GM21529 (cell line): ENCODE data around the gene CLIC6.

Experiments used
- ATAC-seq: cut with Tn5 transposase; IDR thresholded peaks from one replicate; pipeline ENCODE4 v1.9.1; 2021; ENCODE audit not compliant: unreplicated experiment

Gene CLIC6

DNA sequence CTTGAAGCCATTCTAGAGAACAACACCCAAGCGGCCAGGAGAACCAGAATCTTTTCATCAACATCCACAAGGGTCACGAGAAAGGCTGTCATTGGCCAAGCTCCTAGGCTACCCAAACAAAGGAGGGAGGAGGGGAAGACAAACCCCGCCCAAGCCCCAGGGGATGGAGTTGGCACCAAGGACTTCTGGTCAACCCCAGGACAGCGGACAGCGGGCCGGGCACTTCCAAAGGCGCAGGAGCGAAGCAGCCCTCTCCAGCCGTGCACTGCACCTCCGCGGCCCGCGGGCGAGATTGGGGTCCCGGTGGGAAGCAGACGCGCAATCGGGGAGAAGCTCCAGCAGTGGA, at the start of gene CLIC6:
TSS of gene CLIC6 (plus strand) at position 192 of the 346 bp plus-strand sequence. CDS start 395 bp downstream, outside the sequence.
- ATAC-seq, result no peak

DNA sequence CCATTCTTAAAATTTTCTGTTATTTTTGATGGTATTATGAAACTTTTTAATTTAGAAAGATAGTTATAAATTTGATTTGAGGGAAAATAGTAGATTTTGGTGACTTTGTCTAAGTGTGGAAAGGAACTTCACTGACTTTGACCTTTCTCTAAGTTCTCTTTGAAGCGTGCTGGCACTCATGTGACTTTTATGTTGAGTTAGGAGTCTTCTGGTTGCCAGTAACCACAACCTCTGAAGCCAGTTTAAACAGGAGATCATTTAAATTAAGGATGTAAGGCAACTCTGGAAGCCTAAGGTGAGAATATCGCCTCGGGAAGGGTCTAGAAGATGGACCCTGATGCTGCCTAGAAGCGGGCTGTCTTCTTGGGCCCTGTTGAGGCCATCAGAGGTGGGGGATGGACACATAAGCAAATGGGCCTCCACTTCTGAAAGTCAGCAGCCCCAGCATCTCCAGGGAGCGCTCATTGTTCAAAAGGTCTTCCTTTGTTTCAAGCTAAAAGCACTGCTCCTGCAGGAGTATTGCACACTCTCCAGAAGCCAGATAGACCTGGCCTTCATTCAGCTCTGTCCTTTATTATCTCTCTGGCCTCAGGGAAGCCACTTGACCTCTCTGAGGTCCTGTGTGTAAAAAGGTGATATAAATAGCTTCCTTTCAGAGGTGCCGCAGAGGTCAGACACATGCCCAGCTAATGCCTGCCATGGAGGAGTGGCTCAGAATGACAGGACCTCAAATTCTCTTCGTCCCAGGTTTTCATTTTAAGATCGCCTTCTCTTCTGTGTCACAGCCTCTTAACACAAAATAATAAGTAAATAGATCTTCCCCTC, 48.7 kb upstream of the CLIC6 start:
- ATAC-seq, result no peak

DNA sequence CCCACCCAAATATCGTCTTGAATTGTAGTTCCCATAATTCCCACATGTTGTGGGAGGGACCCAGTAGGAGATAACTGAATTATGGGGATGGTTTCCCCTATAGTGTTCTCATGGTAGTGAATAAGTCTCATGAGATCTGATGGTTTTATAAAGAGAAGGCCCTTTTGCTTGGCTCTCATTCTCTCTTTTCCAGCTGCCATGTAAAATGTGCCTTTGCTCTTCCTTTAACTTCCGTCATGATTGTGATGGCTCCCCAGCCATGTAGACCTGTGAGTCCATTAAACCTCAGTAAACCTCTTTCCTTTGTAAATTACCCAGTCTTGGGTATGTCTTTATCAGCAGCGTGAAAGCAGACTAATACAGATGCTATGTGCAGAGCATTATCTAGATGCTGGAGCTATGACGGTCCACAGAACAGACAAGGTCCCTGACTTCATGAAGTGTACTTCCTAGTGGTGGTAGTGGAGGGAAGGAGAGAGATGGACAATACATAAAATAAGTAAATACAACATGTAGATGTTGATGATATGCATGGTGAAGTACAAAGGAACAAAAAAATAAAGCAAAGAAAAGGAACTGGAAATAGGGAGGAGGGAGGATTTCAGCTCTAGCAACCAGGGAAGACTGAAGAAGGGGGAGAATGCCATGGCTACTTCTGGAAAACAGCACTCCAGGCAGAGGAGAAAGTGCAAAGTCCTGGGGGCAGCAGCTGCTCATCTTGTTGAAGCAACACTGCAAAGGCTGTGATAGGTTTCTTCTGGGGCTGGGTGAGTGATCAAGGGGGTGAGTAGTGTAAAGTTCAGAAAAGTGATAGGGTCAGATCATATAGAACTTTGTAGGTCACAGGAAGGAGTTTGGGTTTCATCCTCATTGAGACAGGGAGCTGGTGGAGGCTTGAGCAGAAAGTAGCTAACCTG, 47.1 kb upstream of the CLIC6 start:
- ATAC-seq, result no peak

- ATAC-seq, result no peak
Measured at GRCh38 chr21:34623516-34623915, 45.3 kb upstream of the CLIC6 start.

- no peak for ATAC-seq
Measured at GRCh38 chr21:34625030-34625593, 43.7 kb upstream of the CLIC6 start.

DNA sequence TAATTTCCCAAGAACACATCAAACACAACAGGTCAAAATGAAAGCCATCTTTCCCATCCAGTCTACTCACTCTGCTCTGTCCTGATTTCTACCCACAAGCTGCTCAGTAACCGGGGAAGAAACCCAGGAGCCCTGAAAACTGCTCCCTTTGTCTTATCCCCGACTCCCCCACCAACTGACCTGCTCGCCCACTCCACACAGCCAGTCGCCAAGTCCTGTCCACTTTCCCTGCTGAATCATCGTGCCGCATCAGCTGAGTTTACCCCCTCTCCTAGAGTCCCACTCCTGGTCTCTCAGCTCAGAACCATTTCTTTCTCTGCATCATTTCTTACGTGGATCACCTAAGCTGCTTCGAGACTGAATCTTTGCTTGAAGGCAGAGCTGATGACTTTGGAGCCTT, 42.7 kb upstream of the CLIC6 start:
- ATAC-seq, result no peak

DNA sequence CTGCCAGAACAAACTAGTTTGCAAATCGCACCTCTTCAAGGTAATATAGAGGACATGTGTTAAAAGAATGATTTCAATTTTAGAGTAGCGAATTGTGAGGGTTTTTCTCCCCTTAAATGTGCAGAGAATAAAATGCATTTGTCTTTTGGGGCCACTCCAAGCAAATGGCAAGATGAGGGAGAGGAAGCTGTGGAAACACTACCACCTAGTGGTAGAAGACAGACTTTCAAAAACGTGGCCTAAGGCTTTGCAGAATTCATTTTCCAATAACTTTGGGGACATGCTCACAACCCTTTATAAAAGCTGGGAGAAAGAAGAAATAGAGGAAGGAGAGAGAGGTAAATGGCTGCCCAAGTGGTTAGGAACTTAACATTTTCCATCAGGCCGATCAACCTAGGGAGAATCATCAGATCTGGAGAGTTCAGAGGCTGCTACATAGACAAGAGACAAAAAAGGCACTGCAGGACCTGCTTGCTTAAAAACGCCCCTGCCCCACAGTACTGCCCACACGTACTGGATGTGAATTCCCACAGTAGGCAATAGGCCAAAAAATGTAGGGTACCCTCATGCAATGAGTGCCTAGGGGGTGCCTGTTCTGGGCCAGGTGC, 38.2 kb upstream of the CLIC6 start:
- ATAC-seq, result no peak

DNA sequence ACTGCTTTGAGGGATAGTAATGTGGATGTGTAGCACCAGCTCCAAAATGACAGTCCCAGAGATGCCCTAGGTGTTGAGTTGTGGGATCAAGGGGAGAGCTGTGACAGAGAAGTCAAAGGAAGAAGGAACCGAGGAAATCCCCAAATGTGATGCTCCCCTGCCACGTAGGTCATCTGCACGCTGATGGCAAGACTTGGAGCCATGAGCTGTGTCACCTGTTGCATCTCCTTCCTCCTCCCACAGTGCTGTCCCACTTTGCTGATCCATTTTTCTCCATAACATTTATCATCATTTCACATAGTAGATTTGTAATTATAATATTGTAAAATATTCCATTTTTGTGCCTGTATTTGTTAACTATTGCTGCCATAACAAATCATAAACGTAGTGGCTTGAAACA, 36.3 kb upstream of the CLIC6 start:
- no peak for ATAC-seq

GRCh38 chr21:34635307-34635706, 33.5 kb upstream of the CLIC6 start:
- no peak for ATAC-seq

- no peak for ATAC-seq
Measured at GRCh38 chr21:34636961-34637360, 31.8 kb upstream of the CLIC6 start.

- no peak for ATAC-seq
Measured at GRCh38 chr21:34639250-34639649, 29.5 kb upstream of the CLIC6 start.

GRCh38 chr21:34639882-34640788, 28.7 kb upstream of the CLIC6 start:
- peak; percentile 46 for ATAC-seq

DNA sequence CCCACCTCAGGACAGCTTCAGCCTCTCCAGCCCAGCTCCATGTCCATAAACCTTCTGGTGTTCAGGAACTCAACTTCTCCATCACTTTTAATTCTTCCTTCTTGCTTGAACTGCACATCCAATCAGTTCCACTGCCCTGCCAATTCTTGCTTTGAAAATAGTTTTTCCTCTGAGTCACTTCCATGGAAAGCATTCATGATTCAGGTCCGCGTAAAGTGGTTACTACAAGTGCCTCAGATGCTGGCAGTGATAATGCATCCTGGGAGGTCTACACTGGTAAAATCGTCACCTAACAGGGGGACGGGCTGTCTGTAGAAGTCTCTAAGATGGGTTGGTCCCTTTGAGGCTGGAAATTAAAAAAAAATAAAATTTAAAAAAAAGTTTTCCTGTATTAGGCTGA, 27.9 kb upstream of the CLIC6 start:
- no peak for ATAC-seq

GRCh38 chr21:34642211-34643075, 26.4 kb upstream of the CLIC6 start:
- peak; percentile 62 for ATAC-seq

DNA sequence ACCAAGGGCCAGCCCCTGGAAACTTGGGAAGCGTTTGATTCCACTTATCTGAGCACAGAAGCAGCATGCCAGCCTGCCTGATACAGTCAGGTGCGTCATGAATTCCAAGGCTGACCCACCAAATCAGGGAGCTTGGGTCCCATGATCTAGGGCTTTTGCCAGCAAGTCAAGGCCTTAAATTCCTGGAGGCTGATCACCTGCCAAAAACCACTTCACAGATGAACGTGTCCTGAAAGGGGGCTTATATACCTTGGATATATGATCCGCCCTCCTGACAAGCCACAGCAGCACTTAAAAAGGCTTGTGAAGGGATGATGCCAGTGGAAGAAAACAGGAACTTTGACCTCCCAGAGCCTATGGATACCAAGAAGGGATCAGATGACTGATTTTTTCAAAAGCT, 24.0 kb upstream of the CLIC6 start:
- no peak for ATAC-seq

DNA sequence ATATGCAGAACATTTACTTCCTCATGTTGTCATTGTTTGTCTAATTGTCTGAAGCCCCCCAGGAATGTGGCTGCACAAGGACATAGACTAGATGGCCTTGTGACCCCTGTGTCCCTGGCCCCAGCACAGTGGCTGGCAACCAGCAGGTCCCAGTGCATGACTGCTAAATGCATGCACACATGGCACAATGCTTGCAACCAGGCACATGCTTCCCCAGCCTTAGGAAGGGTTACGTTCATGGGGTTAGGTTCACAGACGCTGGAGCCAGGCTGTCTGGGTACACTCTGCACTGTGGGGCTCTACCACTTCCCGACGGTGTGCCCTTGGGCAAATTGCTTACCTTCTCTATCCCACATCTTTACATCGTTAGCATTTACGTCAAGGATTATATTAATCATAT, 21.2 kb upstream of the CLIC6 start:
- no peak for ATAC-seq

- no peak for ATAC-seq
Measured at GRCh38 chr21:34648739-34649297, 20.0 kb upstream of the CLIC6 start.

DNA sequence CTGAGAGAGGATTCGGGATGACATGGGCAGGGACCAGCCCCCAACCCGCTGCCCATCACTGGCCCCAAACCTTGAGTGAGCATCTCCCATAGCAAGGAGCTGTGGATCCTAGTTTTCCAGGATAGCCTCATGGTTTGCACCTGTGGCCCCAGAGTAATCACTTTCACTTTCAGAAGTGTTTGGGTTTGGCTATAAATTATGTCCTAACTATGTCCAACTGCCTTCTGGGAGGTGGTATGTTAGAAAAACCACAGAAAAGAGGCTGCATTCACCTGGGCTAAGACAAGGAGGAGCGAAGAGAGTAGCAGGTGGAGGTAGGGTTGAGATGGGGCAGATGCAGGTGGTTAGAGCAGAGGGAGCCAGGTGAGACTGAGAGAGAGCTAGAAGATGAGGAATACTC, 19.4 kb upstream of the CLIC6 start:
- ATAC-seq, result no peak

GRCh38 chr21:34650861-34651431, 17.8 kb upstream of the CLIC6 start:
- ATAC-seq, result no peak
